ENCODE results near the gene ASPM. TPM values are rescaled to one million over a fixed set of nuclear protein-coding genes. Genes with fewer than 3 reads are reported as not detected.

The ASPM gene
- total RNA-seq = 1.1 and 5.4 TPM in 2 replicates

DNA sequence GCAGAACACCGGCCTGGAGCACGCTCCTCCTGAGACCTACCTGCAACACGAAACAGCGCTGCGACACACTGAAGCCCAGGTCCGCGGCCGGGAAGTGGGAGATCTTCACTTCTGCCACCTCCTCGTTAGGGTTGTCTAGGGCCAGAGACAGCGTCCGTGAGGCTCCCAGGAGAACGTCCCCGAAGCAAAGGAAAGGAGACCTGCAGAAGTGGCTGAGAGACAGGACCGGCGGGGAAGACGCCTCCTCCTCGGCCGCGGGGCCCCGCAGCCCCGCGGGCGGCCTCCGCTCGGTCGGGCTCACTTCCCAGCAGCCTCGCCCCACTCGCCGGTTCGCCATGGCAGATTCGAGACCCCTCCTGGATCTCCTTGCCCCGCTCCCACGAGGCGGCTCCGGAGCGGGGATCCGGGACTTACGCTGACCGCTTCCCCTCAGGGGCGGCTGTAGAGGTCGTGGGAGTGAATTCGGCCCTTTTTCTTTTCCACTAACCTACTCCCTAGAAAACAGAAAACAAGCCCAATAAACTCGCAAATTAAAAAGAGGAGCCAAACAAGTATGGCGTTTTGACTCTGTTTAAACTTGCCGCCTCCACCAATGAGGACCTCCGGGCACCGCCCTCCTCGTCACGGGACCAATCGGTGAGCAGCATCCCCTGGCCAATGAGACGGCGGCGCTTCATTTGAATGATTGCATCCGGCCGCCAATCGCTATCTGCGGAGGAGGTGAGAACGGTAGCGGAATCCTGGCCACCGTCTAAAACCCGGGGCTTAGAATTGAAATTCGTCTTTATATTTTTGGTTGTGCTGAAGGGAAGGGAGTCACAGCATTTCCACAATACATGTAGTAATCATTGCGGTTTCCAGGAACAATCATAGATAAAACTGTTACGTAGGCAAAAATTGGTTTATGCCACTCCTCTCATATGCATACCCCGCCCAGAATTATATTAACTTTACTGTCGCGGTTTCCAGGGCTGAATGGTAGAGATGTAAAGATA lies at the start of gene ASPM:
TSS of gene ASPM (minus strand) at position 569 of the 995 bp plus-strand sequence. CDS start at position 337, 232 bp downstream.

DNA sequence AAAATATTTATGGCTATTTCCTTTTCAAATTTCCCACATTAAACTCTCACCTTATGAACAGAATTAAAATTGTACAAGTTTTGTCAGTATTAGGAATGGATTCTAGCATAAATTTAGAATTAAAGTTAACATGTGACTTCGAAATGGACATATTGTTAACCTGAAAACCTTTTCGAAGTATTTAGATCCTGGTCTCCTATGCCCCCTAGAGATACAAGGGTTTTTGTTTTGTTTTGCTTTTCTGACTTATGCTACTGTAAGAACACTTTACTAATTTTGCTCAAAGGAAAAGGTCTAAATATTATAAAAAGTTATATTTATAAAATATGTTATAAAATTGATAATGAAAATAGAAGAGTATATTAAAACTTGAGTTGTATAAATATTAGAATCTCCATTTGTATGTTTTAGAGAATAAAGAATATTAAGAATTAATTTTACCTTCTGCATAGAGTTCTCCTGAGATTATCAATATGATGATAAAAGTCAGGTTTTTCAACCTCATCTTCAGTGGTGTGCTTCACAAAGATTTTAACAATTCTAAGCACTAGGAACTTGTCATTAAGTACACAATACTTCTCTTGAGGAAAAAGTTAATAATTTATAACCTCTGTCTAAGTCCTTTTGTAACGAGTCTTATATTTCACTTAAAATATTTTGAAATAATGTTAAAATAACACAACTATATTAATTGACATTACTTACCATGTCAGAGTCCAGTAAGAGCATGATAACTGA lies 79.6 kb downstream of the ASPM start, which contains the start of gene F13B:
TSS of gene F13B (minus strand) at position 542 of the 738 bp plus-strand sequence. CDS start at position 505, 37 bp downstream.

Other genes with a start within 250 kb of the ASPM start
- not detected in 2 replicates for gene CFHR2, start 202.9 kb downstream of the ASPM start, total RNA-seq
- gene CFHR5, start 169.1 kb downstream of the ASPM start, total RNA-seq = not detected in 2 replicates
- not detected in 2 replicates for gene F13B, start 79.4 kb downstream of the ASPM start, total RNA-seq
- gene ZBTB41, start 54.6 kb upstream of the ASPM start, total RNA-seq = 7.3 and 12.1 TPM in 2 replicates
- gene CRB1, start 121.6 kb upstream of the ASPM start, total RNA-seq = 0.26 and 0.47 TPM in 2 replicates

Data from bronchial smooth muscle cell (primary cell).